Embryonic facial prominence (tissue), 1 donor: ENCODE measurements around the gene BRF1.
"Not testable (repeated sequence)": the region's sequence is repeated elsewhere in the genome, so short reads cannot be mapped to it uniquely, and the experiment has no call there.

Experiments used
- DNase-seq: peaks from one replicate; pipeline ENCODE4 v3.0.0-alpha.2; 2016; ENCODE audit errors: extremely low spot score

The BRF1 gene

DNA sequence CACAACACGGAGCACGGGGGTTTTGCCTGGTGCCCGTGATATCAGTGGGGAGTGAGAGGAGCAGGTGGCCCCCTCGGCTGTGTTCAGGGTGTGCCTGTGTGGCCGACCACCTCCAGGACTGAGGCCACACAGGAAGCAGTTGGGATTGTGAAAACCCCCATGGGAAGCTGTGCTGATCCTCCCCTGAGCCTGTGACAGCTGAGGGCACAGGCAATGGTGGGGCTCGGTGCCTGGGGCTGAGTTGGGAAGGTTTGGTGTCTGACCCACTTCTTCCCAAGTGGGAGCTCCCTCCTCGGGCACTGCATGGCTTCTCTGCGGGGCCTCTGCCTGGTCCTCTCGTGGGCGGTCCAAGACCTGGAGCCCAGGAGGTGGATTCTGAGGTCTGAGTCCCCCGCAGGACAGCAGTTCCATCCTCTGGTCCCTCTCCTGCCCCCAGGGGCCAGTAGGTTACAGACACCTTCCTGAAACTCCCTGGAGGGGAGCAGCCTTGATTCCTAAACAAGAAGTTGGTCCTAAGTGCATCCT lies 31.6 kb upstream of the BRF1 start:
- DNase-seq, result no peak

- DNase-seq, result no peak
These were observed 31.0 kb upstream of the BRF1 start for GRCh38 chr14:105331575-105332349.

GRCh38 chr14:105330491-105330895 lies 29.7 kb upstream of the BRF1 start:
- DNase-seq, result no peak

DNA sequence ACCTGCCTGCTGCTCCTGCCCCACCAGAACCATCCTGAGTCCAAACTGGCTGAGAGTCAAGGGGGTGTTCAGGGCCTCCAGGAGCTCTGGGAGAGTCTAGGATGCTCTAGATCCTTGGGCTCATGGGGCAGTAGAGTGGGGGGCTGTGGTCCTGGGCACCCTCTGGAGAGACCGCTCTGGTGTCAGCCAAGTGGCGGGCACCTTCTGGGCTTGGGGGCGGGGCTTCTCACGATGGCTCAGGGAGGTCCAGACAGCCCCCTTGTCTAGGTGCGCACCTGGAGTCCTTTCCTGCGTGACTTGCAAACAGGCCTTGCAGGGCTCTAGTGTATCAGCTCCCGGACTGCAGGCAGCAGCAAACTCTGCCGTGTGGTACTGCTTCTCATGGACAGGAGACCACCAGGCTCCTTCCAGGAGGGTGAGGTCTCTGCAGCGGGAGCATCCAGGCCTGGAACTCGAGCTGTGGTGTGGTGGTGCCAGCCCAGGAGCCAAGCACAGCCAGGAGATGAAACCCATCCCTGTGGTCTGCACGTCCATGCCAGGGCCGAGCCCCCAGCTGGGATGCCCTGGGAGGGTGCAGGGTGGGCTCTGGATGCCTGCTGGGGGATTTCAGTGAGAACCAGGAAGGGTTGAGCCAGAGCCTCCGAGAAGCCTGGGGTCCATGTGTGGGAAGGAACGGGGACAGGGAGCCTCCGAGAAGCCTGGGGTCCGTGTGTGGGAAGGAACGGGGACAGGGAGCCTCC lies 28.8 kb upstream of the BRF1 start:
- no peak for DNase-seq

GRCh38 chr14:105328678-105329390 lies 28.0 kb upstream of the BRF1 start:
- DNase-seq, result no peak

DNA sequence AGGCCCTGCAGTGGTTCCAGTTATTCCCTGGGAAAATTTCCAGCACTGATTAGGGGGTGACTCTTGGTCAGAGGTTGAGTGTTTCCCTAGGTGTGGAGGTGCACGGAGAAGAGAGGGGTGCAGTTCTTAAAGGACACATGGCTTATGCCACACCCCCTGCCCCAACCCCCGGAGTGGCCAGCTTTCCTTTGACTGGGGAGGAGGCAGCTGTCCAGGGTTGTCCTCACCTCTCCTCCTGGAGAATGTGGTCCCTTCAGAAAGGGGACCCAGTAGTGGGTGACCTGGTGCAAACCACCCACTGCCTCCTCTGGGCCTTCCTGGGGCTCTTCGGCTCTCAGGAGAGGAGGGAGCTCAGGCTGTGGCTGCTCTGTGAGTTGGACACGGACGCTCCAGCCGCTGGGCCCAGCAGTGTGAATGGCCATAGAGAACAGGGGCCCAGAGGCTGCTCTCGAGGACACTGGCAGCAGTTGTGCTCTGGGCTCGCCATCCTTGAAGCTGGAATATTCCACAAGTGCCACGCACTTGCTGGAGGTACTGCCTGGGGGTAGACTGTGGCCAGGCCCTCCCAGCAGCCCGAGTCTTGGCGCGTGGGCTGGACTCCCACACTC lies 27.4 kb upstream of the BRF1 start:
- DNase-seq, result no peak

DNA sequence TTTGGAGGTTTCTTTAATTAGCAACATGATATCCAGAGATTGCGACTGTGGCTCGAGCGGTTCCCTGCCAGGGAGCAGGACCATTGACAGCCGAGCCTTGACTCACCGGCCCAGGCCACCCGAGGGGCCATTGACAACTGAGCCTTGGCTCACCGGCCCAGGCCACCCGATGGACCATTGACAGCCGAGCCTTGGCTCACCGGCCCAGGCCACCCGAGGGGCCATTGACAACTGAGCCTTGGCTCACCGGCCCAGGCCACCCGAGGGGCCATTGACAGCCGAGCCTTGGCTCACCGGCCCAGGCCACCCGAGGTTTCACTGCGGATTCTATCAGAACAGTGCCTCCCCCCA lies 26.9 kb upstream of the BRF1 start:
- DNase-seq, result not testable (repeated sequence)

- DNase-seq, result no peak
These were observed 26.3 kb upstream of the BRF1 start for GRCh38 chr14:105326891-105327694.

- no peak for DNase-seq
These were observed 25.7 kb upstream of the BRF1 start for GRCh38 chr14:105326568-105326867.

- no peak for DNase-seq
These were observed 25.1 kb upstream of the BRF1 start for GRCh38 chr14:105325716-105326567.

- no peak for DNase-seq
These were observed 24.5 kb upstream of the BRF1 start for GRCh38 chr14:105325303-105325702.

- no peak for DNase-seq
These were observed 24.1 kb upstream of the BRF1 start for GRCh38 chr14:105324871-105325270.

DNA sequence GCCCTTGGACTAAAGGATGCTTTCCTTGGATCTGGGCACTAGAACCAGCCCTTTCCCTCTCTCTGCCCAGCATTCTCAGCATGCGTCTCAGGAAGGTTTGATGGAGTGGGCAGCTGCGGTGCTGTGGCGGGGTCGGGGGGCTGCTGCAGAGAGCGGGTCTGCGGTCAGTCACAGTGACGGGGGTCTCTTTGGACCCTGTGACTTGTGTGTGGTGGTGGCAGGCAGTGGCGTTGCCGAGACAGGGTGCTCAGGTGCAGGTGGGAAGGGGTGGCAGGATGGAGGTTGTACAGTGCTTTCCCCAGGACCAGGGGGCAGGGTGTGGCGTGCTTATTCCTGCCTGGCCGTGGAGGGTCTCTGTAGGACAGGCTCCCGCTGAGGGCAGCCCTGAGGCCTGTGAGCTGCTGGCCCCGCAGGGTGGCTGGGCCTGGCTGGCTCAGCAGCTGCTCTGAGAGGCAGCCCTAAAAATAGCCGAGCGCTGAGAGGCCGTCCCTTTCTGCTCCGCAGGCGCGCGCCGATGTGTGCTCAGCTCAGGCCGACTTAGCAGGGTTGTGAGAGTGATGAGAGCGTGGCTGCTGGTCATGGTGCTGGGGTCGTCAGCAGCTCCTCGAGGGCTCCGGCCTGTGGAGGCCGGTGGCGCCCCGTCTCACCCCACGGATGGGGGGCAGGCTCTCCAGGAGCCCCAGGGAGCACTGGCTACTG lies 23.4 kb upstream of the BRF1 start:
- no peak for DNase-seq

DNA sequence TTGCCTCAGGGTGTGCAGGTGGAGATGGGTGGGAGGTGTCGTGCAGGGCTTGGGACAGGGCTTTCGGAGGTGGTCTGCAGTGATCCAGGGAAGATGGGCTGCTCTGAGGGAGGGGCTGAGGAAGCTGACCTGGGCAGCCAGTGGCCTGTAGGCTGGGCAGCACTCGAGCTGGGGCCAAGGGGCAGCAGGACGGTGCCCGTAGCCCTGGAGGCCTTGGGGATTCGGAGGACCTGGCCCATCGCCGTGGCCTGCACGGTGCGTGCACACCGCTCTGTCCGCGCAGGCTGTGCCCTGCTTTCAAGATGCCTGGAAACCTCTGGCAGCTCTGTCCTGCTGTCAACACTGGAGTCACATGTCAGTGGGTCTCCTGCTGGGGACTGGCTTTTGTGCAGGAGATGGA lies 22.9 kb upstream of the BRF1 start:
- no peak for DNase-seq

GRCh38 chr14:105322791-105323556 lies 22.2 kb upstream of the BRF1 start:
- no peak for DNase-seq

- DNase-seq, result no peak
These were observed 16.7 kb upstream of the BRF1 start for GRCh38 chr14:105317546-105317945.

DNA sequence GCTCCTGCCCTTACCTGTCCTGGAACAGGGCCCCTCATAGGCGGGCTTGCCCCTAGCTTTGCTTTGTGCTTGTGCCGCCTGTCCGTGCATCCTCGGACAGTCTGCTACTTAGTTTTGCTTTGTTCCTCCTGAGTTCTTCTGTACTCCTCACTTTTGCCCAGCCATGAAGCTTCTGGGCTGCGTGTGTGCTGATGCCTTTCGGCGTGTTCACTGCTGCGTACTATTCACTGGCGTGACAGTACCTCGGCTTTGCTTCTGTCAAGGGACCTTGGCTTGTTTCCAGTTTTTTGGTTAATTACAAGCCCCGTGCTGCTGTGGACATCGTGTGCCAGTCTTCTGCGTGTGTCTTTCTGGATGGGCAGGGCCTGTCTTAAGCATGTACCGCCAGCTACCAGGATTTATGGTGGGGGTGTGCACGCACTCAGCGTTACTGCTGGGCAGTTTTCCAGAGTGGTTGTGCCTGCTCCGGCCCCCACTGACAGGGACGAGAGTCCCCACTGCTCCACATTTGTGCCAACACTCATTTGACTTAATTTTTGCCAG lies 16.2 kb upstream of the BRF1 start:
- no peak for DNase-seq

GRCh38 chr14:105316577-105316941 lies 15.8 kb upstream of the BRF1 start:
- DNase-seq, result no peak
